Muscle of back (tissue), 11 donors: ENCODE results near the gene ARMC10. TPM values are rescaled to one million over a fixed set of nuclear protein-coding genes. Genes with fewer than 3 reads are reported as not detected.
"Not testable (repeated sequence)": the region's sequence is repeated elsewhere in the genome, so short reads cannot be mapped to it uniquely, and the experiment has no call there.

Experiments
- DNase-seq, 3 donors: peaks; one replicate each; pipeline versions ENCODE4 v3.0.0 to v3.0.0-alpha.2; 2013
- polyA plus RNA-seq, 10 donors: library from polyadenylated mRNA; unstranded; fragments of 120-200 nt; gene quantifications; one replicate each; pipeline ENCODE4 v1.2.1, GENCODE V29; 2013; ENCODE audit not compliant: insufficient read length in 10 of 10

ARMC10 gene
- polyA plus RNA-seq, 10 donors: 20.9 to 31.6 (median 24.8) TPM

GRCh38 chr7:103076764-103077163 is 1.8 kb downstream of the ARMC10 start:
- DNase-seq: no peak

- DNase-seq: no peak
Measured at GRCh38 chr7:103077318-103077717, 2.4 kb downstream of the ARMC10 start.

- DNase-seq: not testable (repeated sequence)
Measured at GRCh38 chr7:103078226-103078625, 3.3 kb downstream of the ARMC10 start.

- DNase-seq: no peak
Measured at GRCh38 chr7:103079836-103080235, 4.9 kb downstream of the ARMC10 start.

- no peak for DNase-seq
Measured at GRCh38 chr7:103080923-103081322, 6.0 kb downstream of the ARMC10 start.

GRCh38 chr7:103082497-103082896 is 7.6 kb downstream of the ARMC10 start:
- DNase-seq: no peak

- DNase-seq: no peak
Measured at GRCh38 chr7:103083210-103083609, 8.3 kb downstream of the ARMC10 start.

- DNase-seq: not testable (repeated sequence)
Measured at GRCh38 chr7:103092321-103092720, 17.4 kb downstream of the ARMC10 start.

GRCh38 chr7:103093429-103093828 is 18.5 kb downstream of the ARMC10 start:
- no peak for DNase-seq

- DNase-seq: no peak
Measured at GRCh38 chr7:103094102-103094501, 19.2 kb downstream of the ARMC10 start.

GRCh38 chr7:103095558-103095957 is 20.6 kb downstream of the ARMC10 start:
- DNase-seq: not testable (repeated sequence)

- DNase-seq: no peak
Measured at GRCh38 chr7:103097041-103097440, 22.1 kb downstream of the ARMC10 start.

- DNase-seq: no peak
Measured at GRCh38 chr7:103100348-103100747, 25.4 kb downstream of the ARMC10 start.

- DNase-seq: no peak
Measured at GRCh38 chr7:103101543-103101942, 26.6 kb downstream of the ARMC10 start.

GRCh38 chr7:103106005-103106702 is 31.2 kb downstream of the ARMC10 start:
- DNase-seq: no peak

- not testable (repeated sequence) for DNase-seq
Measured at GRCh38 chr7:103106703-103107070, 31.7 kb downstream of the ARMC10 start.

- peak in 1 of 3 donors; percentile 83 for DNase-seq
Measured at GRCh38 chr7:103113164-103113563, 38.2 kb downstream of the ARMC10 start.

- DNase-seq: no peak
Measured at GRCh38 chr7:103114576-103115008, 39.7 kb downstream of the ARMC10 start.

GRCh38 chr7:103115771-103116170 is 40.8 kb downstream of the ARMC10 start:
- no peak for DNase-seq

GRCh38 chr7:103116511-103116910 is 41.6 kb downstream of the ARMC10 start:
- DNase-seq: no peak

- no peak for DNase-seq
Measured at GRCh38 chr7:103116991-103117390, 42.1 kb downstream of the ARMC10 start.

- no peak for DNase-seq
Measured at GRCh38 chr7:103117465-103117864, 42.5 kb downstream of the ARMC10 start.

- DNase-seq: no peak
Measured at GRCh38 chr7:103119791-103120291, 44.9 kb downstream of the ARMC10 start.

- no peak for DNase-seq
Measured at GRCh38 chr7:103120362-103120761, 45.4 kb downstream of the ARMC10 start.
